ENCODE results near the gene NFKBIA.

The NFKBIA gene

GRCh38 chr14:35419429-35419841, 14.9 kb upstream of the NFKBIA start:
- DNase-seq (ENCODE audit: low read depth) = no peak
- TF ChIP-seq CTCF (IDR thresholded peaks at IDR 0.05; ENCODE audit: low read length, missing control alignments) = no peak
- no peak overlapping the region for H3K4me3 ChIP-seq (replicated peaks; ENCODE audit: low read depth, low read length)

GRCh38 chr14:35418093-35418492, 13.5 kb upstream of the NFKBIA start:
- TF ChIP-seq CTCF (IDR thresholded peaks at IDR 0.05; ENCODE audit: low read length, missing control alignments) = no peak
- no peak for DNase-seq (ENCODE audit: low read depth)
- no peak overlapping the region for H3K4me3 ChIP-seq (replicated peaks; ENCODE audit: low read depth, low read length)

GRCh38 chr14:35416108-35416750, 11.7 kb upstream of the NFKBIA start:
- no peak for DNase-seq (ENCODE audit: low read depth)
- H3K4me3 ChIP-seq (replicated peaks; ENCODE audit: low read depth, low read length) = no peak overlapping the region
- TF ChIP-seq CTCF (IDR thresholded peaks at IDR 0.05; ENCODE audit: low read length, missing control alignments) = no peak

GRCh38 chr14:35414365-35414764, 9.8 kb upstream of the NFKBIA start:
- H3K4me3 ChIP-seq (replicated peaks; ENCODE audit: low read depth, low read length) = no peak overlapping the region
- peak; percentile 69 for DNase-seq (ENCODE audit: low read depth)
- TF ChIP-seq CTCF (IDR thresholded peaks at IDR 0.05; ENCODE audit: low read length, missing control alignments) = no peak

GRCh38 chr14:35412272-35413056, 7.9 kb upstream of the NFKBIA start:
- no peak overlapping the region for H3K4me3 ChIP-seq (replicated peaks; ENCODE audit: low read depth, low read length)
- peak; percentile 42 for DNase-seq (ENCODE audit: low read depth)
- TF ChIP-seq CTCF (IDR thresholded peaks at IDR 0.05; ENCODE audit: low read length, missing control alignments) = no peak

GRCh38 chr14:35410858-35411257, 6.3 kb upstream of the NFKBIA start:
- no peak overlapping the region for H3K4me3 ChIP-seq (replicated peaks; ENCODE audit: low read depth, low read length)
- TF ChIP-seq CTCF (IDR thresholded peaks at IDR 0.05; ENCODE audit: low read length, missing control alignments) = no peak
- DNase-seq (ENCODE audit: low read depth) = no peak

All from fibroblast of pulmonary artery (primary cell).